H54 (cell line): Measurements from ENCODE around the gene PDCD4.
A peak's percentile ranks its signal among the peaks of the same experiment; 100 is the strongest.
"Not testable (repeated sequence)": the region's sequence is repeated elsewhere in the genome, so short reads cannot be mapped to it uniquely, and the experiment has no call there.

Experiments used
- DNase-seq: peaks from one replicate; pipeline ENCODE4 v3.0.0; 2011; ENCODE audit warnings: low spot score, mixed read lengths; ENCODE audit not compliant: insufficient read length
- FAIRE-seq: peaks from 3 replicates; lab custom pipeline; 2011; peaks lifted over from hg19 to GRCh38; lab: Jason Lieb, UNC
- POLR2A ChIP-seq: IDR thresholded peaks from 2 replicates; pipeline ENCODE4 v1.6.1; 2011; ENCODE audit warnings: low read depth, mild to moderate bottlenecking, low read length

The PDCD4 gene

GRCh38 chr10:110893559-110894179 lies 21.9 kb downstream of the PDCD4 start:
- DNase-seq = no peak

GRCh38 chr10:110897184-110897583 lies 25.5 kb downstream of the PDCD4 start:
- DNase-seq (no peak), FAIRE-seq (no peak)
- TF ChIP-seq POLR2A = no peak

More at GRCh38 chr10:110893559-110894179, 21.9 kb downstream of the PDCD4 start:
- FAIRE-seq = peak; percentile 88
- no peak for TF ChIP-seq POLR2A

GRCh38 chr10:110898391-110898790 lies 26.7 kb downstream of the PDCD4 start:
- peak; percentile 30 for FAIRE-seq
- no peak for DNase-seq
- TF ChIP-seq POLR2A = no peak

DNA sequence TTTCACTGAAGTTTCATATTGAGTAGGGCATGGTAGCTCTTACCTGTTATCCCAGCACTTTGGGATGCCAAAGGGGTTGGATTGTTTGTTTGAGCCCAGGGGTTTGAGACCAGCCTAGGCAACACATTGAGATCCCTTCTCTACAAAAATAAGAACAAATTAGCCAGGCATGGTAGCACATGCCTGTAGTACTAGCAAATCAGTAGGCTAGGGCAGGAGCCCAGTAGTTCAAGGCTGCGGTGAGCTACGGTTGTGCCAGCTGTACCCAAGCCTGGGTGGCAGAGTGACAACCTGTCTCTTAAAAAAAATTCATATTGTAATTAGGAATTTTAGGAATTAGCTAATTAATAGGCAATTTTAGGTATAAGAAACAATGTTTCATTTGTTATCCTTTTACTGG lies 29.3 kb downstream of the PDCD4 start:
- TF ChIP-seq POLR2A = no peak
- no peak for DNase-seq
- no peak for FAIRE-seq

- FAIRE-seq (peak; percentile 78), DNase-seq (no peak)
- no peak for TF ChIP-seq POLR2A
Observed at GRCh38 chr10:110901954-110902819, 30.5 kb downstream of the PDCD4 start.

- FAIRE-seq (peak; percentile 80), DNase-seq (no peak)
- TF ChIP-seq POLR2A = no peak
Observed at GRCh38 chr10:110903280-110904278, 31.9 kb downstream of the PDCD4 start.

GRCh38 chr10:110910138-110910537 lies 38.4 kb downstream of the PDCD4 start:
- DNase-seq = no peak
- no peak for FAIRE-seq
- TF ChIP-seq POLR2A = no peak

GRCh38 chr10:110912374-110912773 lies 40.6 kb downstream of the PDCD4 start:
- peak; percentile 83 for FAIRE-seq
- TF ChIP-seq POLR2A = no peak
- DNase-seq = no peak

DNA sequence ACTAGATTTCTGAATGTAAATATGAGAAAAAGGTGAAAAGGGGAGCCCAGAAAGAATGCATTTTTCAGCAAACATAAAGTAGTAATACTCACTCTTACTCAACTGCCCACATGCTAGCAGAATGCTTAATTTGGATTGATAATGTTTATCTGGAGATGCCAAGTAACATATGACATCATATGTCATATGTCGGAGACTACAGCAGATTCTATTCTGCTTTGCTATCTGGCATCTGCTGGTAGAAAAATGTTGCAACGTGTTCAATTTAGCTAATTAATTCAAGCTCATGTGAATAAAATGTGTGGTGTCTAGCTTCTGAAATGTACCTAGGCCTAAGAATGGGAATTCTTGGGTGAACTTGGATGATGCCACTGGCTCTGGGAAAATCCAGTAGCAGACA lies 42.7 kb downstream of the PDCD4 start:
- FAIRE-seq = no peak
- DNase-seq = no peak
- no peak for TF ChIP-seq POLR2A

DNA sequence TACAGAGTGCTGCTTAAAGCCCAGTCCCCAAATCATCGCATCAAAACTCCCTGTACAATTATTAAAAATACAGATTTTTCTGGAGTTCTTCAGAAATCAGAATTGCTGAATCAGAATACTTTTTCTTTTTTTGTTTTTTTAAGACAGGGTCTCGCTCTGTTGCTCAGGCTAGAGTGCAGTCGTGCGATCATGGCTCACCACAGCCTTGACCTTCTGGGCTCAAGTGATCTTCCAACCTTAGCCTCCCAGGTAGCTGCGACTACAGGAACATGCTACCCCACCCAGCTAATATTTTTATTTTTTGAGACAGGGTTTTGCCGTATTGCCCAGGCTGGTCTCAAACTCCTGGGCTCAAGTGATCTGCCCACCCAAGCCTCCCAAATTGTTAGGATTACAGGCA lies 43.3 kb downstream of the PDCD4 start:
- DNase-seq = no peak
- TF ChIP-seq POLR2A = no peak
- no peak for FAIRE-seq

DNA sequence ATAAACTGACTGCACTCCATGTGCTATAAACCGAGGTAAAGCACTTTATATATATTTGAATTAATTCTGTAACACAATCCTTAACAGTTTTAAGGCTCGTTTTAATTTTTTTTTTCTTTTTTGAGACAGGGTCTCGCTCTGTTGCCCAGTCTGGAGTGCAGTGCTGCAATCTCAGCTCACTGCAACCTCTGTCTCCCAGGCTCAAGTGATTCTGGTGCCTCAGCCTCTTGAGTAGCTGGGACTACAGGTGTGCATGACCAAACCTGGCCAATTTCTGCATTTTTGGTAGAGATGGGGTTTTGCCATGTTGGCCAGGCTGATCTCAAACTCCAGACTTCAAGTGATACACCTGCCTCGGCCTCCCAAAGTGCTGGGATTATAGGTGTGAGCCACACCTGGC lies 43.9 kb downstream of the PDCD4 start:
- not testable (repeated sequence) for DNase-seq

GRCh38 chr10:110916554-110917346 lies 45.0 kb downstream of the PDCD4 start:
- FAIRE-seq (peak; percentile 27), DNase-seq (no peak)
- TF ChIP-seq POLR2A = no peak

More for the DNA sequence above, 43.9 kb downstream of the PDCD4 start:
- FAIRE-seq = not testable (repeated sequence)

DNA sequence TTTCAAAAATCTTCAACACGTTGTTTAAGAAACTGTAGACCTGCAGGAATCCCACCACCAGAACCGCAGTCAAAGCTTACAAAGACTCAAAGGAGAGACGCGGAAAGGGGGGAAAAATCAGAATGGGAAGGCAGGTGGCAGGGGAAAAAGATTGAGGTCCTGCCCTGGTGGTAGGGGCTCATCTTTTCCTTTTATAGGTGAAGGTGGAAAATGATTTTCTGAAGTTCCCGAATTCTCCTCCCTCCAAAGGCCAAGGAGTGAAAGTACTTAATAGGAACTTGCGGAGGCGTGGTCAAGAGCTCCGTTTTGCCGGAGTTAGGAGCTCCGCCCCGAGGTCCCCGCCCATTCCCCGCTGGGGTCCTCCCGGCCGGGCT lies 46.5 kb downstream of the PDCD4 start:
- DNase-seq (peak; percentile 72), FAIRE-seq (peak; percentile 81)
- TF ChIP-seq POLR2A = no peak
